Activated CD4-positive, alpha-beta T cell treated with anti-CD3 and anti-CD28 coated beads, Interleukin-2, amount 50 U/mL, for 1 hour (primary cell): ENCODE measurements around the gene OTUB1.
"Not testable (repeated sequence)": the region's sequence is repeated elsewhere in the genome, so short reads cannot be mapped to it uniquely, and the experiment has no call there.

ENCODE experiments used
- DNase-seq: peaks from one replicate; pipeline ENCODE4 v3.0.0-alpha.2; 2020

The OTUB1 gene

DNA sequence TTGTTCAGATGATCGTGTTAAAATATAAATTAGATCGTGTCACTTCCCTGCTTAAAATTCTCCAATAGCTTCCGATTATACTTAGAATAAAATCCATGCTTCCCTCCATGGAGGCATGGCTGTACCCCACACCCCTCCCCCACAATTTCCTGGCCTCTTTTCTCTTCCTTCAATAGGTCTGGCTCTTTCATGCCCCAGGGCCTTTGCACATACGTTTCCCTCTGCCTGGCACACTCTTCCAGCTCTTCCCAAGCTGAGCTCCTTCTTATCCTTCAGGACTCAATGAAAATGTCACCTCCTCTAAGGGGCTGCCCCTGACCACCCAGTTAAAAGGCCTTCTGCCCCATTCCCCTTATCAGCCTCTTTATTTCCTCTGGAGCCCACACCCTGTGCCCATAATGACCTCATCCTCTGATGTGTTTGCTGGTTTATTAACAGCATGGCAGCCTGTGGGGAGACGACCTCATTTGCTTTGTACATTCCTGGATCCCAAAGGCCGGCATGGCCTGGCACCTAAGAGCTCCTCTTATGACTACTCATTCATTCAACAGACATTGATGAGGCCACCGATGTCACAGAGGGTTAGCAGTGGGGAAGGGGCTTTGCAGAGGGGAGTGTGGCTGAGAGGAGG lies 40.5 kb downstream of the OTUB1 start:
- no peak for DNase-seq

DNA sequence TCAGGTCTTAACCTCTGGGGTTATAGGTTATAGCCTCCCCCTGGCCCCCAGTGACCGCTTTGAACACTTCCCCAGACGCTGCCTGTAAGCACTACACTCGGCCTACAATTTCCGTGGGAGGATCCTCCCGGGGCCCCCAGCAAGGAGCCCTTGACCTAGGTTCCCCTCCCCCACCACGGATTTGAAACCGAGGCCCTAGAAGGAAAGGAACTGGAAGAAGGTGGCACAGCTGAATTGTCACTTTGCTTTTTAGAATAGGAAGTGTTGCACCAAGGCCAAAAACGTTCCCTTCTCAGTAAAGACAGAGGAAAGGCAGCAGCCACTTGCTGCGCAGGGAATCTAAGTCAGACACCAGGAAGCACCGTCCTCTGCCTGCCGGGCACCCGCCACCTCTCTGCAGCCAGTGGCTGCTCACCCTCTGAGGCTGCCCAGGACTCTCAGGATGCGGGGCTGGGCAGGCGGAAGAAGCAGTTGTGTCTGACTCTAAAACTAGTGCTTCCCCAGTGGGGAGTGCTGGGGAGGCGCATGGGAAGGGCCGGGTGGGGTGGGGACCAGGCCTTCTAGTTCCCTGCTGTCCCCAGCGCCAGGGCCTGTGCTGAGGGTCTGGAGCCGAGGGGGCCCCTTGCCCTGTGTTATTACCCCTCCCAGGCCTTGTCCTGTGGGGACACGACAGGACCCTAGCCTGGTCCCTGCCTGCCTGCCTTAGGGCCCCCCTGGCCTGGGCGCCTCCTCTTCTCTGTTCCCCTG lies 41.6 kb downstream of the OTUB1 start:
- DNase-seq: no peak

DNA sequence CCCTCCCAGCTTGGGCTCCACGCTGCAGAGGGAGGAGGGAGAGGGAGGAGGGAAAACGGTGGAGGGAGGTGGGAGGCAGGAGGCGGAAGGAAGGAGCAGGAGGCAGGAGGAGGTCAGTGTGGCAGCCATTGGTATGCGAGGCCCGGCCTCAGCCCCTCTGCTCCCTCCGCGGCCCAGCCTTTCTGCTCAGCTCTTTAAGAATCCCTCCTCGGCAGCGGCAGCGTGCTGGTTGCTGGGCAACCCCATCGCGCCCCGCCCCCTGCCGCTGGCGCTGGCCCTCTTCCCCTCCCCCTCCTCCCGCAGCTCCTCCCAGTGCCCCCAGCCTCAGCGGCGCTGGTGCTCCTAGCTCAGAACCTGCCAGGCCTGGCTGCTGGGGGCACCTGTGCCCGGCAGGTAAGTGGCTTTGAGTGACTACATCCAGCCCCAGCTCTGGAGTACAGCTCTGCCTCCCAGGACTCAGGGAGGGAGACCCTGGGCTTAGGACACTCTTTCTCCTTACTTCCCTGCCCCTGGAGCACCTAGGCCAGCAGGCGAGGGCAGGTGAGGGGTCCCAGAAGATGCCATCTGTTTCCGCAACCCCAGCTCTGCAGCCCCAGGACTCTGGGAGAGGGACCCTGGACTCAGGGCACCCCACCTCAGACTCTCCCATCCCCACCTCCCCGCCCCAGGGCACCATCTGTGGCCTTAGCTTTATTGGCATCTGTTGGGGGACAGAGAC lies 42.3 kb downstream of the OTUB1 start:
- no peak for DNase-seq

DNA sequence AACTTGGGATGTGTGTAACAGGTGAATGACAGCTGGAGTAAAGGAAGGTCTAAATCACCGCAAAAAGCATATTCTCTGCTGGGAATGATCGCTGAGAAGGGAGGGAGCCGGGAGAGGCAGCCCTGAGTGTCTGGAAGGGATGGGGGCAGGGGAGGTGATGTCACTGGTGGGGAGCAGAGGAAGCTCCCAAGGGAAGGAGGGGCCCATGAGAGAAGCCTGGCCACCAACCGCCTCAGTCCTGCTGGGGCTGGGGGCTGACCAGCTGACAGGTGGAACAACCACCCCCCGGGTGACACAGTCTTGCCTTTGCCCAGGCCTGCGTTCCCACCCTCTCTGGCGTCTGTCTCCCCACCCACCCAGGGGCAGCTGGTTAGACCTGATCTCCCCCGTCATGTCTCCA lies 43.5 kb downstream of the OTUB1 start:
- DNase-seq: no peak

DNA sequence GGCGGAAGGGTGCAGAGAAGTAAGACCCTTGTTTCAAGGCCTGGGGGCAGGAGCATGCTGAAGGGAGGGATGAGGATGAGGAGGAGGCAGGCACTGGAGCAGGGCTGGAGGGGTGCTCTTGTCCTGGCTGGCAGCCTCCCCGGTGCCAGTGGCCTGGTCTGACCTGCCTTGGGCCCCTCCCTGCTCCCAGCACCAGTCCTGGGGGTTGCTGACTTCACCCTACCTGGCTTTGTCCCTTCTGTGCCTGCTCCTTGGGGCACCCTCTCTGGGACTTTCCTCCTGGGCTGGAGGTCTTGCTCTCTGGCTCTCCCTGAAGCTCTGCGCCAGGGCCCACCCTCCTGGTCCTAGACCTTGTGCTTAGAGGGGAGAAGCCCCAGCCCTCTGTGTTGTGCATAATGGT lies 44.8 kb downstream of the OTUB1 start:
- DNase-seq: no peak

DNA sequence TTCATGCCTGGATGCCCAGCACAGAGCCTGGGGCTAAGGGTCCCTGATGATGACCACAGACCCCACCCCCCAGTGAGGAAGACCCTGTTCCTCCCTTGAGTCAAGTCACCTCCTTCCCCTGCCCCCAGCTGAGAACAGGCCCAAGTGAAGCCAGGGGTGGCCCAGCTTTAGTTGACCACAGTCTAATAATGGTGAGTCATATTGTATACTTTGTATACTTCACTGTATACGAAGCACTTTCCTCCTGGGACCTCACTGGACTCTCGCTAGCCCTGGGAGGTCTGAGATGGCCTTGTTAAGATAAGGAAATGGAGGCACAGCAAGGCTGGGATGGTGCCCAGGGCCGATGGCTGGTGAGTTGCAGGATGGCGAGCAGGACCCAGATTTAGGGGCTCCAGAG lies 45.8 kb downstream of the OTUB1 start:
- no peak for DNase-seq

DNA sequence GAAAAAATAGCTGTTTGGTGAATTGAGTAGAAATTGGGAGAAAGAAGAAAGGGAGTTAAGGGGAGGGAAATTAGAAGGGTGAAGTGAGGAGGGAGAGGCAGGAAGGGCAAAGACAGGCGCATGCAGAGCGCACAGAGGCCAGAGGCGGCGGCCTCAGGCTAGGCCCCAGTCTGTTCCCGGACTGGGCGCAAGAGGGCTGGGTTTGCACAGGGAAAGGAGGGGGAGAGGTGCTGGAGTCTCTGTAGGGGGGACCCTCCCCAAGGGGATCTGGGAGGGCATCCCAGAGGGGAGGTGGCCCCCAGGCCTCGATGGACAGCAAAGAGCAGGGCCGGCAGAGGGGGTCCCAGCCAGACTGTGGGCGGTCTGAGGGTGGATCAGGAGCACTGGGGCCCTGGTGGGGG lies 48.2 kb downstream of the OTUB1 start:
- DNase-seq: no peak

DNA sequence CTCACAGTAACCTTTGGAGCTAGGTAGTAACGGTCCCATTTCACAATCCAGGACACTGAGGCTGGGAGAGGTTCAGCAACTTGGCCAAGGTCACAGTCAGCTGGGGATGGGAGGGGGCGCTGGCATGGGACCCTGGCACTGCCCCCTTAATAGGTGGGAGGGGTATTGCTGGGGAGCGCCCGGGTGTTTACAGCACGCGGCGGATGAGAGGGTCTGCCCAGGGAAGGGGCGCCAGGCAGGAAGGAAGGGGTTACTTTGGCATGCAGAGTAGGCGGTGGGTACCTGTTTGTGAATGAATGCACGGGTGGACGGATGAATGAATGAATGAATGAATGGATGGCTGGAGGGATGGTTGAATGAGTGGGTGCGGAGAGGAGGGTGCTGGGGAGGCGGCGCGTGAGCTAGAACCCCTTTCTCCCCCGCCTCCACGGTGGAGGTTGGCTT lies 48.9 kb downstream of the OTUB1 start:
- no peak for DNase-seq

DNA sequence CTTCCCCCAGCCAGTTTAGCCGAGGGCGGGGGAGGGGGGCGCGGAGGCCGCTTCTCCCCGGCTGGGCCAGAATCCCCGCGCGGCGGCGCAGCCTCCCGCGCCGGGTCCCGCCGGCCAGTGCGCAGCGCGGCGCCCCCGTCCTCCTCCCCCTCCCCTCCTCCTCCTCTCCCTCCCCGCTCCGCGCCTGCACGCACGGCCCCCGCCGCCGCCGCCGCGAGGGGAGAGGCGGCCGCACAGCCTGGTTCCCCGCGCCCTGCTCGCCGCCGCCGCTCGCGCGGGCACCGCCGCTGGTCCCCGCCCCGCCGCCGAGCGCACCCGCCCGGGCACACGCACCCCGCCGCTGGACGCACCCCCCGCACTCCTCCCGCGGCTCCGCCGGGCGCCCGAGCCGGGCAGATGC lies 49.3 kb downstream of the OTUB1 start, which contains the start of gene FLRT1:
TSS of gene FLRT1 (plus strand) at position 356 of the 400 bp plus-strand sequence. CDS start 80,337 bp downstream, outside the sequence.
- no peak for DNase-seq

DNA sequence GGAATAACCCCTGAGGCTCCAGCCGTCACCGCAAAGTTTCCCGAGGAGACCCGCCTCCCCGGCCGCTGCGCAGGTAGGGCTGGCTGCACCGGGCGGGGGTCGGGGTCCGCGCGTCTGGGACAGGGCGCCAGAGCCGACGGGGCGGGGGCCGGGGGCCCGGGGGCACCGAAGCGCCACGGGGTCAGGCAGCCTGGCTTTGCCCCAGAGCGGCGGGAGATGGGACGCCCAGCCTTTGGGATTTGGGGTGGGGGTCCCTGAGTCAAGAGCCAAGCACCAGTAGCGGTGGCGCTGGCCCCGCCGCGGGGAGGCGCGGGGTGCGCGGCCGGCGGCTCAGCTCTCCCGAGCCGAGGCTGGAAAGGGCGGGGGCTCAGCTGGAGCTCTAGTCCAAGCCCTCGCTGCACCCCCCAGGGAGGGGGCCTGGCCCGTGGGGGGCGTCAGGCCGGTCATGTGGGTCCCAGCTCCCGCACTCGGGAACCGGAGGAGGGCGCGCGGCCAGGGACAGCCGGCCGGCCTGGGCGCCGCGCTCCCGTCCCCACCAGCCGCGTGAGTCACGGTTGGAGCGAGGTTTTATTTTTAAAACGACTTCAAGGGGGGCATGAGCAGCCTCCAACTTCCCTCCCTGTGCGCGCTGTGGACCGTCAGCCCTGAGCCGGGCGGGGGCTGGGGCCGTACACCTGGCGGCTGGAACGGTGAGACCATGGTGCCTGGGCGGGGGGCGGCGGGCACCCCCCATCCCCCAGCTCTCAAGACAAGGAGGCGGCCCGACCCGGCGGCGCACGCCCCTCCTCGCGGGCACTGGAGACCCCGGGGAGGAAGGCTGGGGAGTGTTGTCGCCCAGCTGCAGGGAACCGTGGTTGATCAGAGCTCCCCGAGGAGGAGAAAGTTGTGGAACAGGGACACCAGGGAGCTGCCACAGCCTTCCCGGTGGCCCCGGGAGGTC lies 50.1 kb downstream of the OTUB1 start:
- DNase-seq: no peak

DNA sequence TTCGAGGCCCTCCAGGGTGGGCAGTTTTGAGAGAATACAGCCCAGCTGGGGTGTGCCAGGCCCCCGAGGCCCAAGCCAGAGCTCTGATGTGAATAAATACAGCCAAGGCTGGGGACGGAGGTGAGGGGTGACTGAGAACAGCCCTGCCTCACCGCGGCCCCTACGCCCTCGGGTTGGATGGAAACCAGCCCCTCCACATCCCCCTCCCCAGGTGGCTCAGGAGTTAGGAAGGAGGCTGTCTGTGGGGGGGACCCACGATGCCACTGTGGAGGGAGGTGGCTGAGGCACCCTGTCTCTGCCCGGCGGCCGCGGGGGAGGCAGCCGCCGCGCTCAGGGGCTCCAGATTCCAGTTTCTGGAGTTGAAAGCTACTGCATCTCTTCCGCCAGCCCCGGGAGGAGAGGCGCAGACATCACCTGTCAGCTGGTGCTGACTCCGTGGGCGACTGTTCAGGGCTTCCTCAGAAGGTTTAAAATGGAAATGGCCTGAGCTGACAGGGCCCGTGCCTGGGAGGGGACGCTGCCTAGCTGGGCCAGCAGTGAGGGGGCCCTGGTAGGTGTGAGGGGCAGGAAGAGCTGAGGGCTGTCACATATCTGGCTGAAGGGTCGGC lies 50.9 kb downstream of the OTUB1 start:
- DNase-seq: no peak

DNA sequence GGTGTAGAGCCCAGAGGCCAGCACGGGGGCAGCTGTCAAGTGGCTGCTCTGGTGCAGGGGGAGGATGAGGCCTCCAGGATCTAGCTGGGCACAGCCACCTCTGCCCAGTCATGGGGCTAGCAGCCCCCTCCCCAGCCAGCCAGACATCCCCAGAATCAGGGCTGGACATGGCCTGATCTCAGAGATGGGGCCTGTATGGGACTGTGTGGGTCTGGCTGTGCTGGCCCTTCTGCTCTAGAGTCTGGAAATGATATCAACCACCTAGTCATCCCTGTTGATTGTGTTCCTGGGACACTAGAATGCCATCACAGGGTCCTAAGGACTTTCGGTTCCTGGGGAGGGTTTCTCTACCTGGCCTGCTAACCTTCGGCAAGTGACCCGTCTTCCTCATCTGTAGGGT lies 52.3 kb downstream of the OTUB1 start:
- no peak for DNase-seq

DNA sequence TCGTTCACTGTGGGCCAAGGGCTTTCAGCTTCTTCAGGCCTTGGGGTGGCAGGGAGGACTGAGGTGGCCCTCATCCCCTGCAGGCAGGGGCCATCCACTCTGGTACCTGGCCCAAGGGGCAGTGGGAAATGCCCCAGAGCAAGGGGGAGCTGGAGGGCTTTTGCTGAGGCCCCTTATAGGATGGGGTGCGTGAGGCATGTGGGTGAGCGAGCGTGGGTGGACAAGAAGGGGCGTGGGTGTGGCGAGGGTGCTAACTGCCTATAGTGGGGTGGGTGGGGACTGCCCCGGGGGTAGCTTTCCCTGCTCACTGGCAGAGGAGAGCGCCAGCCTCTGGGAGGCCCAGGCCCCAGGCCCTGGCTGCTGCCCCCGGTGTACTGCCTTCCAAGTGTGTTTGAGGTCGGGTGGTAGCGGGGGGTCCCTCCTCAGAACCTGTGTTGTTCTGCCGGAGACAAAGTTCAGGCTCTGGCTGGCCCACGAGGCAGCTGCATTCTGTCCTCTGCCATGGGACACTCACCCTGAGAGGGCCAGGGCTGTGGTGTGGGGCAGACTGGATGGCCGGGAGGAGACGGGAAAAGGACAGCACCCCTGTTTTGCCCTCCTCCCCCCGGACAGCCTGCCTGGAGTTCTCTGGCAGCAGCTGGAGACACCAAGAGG lies 52.9 kb downstream of the OTUB1 start:
- DNase-seq: no peak

DNA sequence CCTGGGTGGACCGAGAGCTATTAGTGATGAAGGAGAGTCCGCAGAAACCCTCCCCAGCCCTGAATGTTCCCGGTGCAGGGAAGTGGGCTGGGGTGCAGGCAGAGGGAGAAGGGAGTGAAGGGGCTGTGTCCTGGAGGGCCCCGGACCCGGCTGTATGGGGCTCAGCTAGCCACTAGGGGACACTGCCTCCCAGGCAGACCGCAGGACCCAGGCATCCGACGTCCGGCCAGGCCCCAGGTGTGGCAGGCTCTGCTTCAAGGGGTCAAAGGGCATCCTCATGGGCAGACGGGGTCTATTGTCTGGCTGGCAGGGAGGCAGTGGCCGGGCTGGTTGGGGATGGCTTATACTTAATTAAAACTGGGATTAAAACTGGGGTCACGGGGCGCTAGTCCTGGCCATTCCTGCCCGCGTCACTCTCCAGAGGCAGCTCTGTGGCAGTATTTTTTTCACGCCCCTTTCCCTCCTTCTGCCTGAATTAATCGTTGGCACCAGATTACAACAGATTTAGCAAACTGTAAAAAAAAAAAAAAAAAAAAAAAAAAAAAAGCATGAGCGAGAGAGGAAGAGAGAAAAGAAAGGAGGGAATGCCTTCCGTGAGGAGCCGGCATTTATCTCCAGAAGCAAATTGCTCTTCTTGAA lies 54.6 kb downstream of the OTUB1 start:
- DNase-seq: no peak

DNA sequence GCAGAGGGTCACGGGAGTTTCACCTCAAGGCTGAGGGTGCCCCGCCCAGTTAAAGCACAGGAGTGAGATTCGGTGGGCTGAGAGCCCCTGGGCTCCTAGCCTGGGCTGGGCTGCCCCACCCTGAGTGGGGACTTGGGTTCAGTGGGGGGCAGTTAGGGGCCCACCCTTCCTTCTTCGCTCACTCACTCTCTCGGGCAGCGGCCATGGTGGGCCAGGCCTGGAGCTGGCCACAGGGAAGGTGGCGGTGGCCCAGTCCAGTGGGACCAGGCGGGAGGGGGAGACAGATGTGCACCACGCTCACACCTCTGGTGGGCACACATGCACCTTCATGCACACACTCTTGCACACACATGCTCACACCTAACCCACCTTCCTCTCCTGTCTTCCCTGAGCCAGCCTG lies 55.6 kb downstream of the OTUB1 start:
- no peak for DNase-seq

DNA sequence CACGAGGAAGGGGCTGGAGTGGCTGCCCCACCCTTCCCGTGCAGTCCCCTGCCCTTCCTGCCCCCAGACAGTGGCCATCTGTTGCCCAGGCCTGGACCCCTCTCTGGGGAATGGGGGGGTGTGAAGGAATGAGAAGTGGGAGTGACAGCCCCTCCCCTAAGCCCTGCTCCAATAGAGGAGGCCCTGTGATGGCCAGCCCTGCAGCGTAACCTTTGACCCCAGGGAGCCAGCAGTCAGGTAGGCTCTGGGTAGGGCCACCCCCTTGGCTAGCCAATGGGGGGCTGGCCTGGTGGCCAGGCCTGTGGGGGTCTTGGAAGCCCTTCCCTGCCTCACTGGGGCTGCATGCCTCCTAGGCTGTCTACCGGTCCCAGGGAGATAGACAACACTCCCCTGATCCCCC lies 56.1 kb downstream of the OTUB1 start:
- DNase-seq: no peak

DNA sequence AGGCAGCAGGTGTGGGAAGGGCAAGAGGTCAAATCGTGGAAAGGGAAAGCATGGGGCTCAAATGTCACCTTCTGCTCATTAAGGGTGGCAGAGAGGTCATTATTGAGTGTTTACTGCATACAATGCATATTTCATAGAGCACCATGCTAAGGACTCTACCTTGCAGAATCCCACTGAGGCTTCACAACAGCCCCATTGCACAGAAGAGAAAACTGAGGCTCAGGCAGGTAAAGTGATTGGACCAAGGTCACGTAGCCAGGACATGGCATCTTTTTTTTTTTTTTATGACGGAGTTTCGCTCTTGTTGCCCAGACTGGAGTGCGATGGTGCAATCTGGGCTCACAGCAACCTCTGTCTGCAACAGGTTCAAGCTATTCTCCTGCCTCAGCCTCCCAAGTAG lies 57.3 kb downstream of the OTUB1 start:
- DNase-seq: no peak

DNA sequence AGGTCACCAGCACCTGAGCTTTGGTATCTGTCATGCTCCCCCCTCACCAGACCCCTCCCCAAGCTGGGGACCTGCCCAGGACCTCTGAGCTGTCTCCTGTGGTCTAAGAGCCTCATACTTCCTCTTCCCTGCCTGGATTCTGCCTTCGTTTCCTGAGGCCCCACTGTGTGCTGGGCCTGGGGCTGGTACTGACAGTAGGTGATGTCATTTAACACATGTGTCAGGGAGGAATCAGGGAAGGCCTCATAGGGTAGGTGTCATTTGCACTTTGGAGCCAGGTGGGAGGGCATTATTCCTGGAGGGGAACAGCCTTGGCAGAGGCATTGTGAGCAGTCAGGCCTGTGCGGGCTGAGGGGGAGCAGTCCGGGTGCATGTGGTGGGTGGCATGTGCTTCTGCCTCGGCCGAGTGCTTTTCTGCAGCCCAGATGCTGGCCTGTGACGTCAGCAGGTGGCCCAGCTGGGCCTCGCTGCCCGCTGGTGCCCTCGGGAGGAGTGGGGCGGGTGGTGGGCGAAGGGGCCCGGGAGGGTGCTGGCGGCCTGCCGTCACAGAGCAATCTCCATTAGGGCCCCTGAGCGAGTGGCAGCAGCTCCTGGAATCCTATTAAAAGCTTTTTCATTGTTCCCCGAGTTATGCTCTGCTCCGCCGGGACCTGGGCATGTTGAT lies 58.6 kb downstream of the OTUB1 start:
- no peak for DNase-seq

DNA sequence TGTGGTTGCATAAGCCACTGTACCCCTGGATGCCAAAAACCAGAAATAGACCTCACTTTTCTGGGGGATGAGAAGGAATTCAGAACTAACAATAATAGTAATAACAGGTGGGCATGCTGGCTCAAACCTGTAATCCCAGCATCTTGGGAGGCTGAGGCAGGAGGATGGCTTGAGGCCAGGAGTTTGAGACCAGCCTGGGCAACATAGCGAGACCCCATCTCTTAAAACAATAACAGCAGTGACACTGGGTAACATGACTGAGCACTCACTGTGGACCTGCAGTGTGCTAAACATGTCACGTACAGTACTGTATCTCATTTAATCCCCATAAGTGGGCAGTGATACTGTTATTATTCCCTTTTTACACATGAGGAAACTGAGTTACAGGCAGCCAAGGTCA lies 59.5 kb downstream of the OTUB1 start:
- DNase-seq: no peak

DNA sequence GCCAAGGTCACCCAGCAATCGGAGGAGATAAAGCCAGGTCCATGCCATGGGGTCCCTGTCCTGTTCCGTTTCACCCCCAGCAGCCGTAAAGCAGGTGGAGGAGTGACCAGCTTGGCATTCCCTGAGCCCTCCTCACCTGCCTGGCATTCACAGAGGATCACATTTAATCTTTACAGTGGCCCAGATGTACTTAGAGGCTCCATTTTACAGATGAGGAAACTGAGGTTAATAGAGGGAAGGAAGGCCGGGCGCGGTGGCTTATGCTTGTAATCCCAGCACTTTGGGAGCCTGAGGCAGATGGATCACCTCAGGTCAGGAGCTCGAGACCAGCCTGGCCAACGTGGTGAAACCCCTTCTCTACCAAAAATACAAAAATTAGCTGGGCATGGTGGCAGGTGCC lies 61.1 kb downstream of the OTUB1 start:
- not testable (repeated sequence) for DNase-seq
